ENCODE results near the gene ITSN2.
"Not testable (repeated sequence)": the region's sequence is repeated elsewhere in the genome, so short reads cannot be mapped to it uniquely, and the experiment has no call there.

ITSN2 gene

GRCh38 chr2:24203029-24203786 is 157.1 kb downstream of the ITSN2 start:
- H3K27ac ChIP-seq (ENCODE audit: low read depth, low read length), result no peak overlapping the region

GRCh38 chr2:24200799-24201198 is 159.5 kb downstream of the ITSN2 start:
- no peak overlapping the region for H2BK5ac ChIP-seq (ENCODE audit: low read length)
- H3K23ac ChIP-seq (ENCODE audit: low read length), result no peak overlapping the region
- H3K79me1 ChIP-seq (ENCODE audit: low read length), result no peaks in the 10 kb centered on the region
- no peaks in the 10 kb centered on the region for H3K4me1 ChIP-seq (ENCODE audit: control insufficient read depth, low read depth, low read length)
- H3K36me3 ChIP-seq (ENCODE audit: control insufficient read depth, insufficient read depth, low read length), result no peaks in the 10 kb centered on the region
- no peak overlapping the region for H3K56ac ChIP-seq (ENCODE audit: low read length)
- no peak overlapping the region for H3K4ac ChIP-seq (ENCODE audit: low read depth, low read length)
- no peak overlapping the region for H3K4me2 ChIP-seq (ENCODE audit: low read length)
- no peak overlapping the region for H3K27ac ChIP-seq (ENCODE audit: low read depth, low read length)
- H3K79me2 ChIP-seq (ENCODE audit: control insufficient read depth, insufficient read depth, low read length), result no peaks in the 10 kb centered on the region
- H2BK120ac ChIP-seq (ENCODE audit: low read depth, low read length), result no peak overlapping the region
- no peak overlapping the region for H2AK5ac ChIP-seq (ENCODE audit: low read length)
- no peak overlapping the region for H3K18ac ChIP-seq (ENCODE audit: low read length)
- H3K27me3 ChIP-seq (ENCODE audit: insufficient read depth, low read length, poor library complexity), result no peaks in the 10 kb centered on the region
- H3K9ac ChIP-seq (ENCODE audit: low read length), result no peak overlapping the region
- no CpG with 5 or more reads among the region's 3 CpGs for WGBS (ENCODE audit: extremely low coverage, insufficient coverage, low lambda C conversion rate)
- no peak overlapping the region for H4K5ac ChIP-seq (ENCODE audit: low read length)
- H3K4me3 ChIP-seq (ENCODE audit: low read length), result no peak overlapping the region
- H4K8ac ChIP-seq (ENCODE audit: low read depth, low read length), result no peak overlapping the region
- H2BK15ac ChIP-seq (replicated peaks; ENCODE audit: low read depth), result no peak overlapping the region
- DNase-seq, result no peak

More at GRCh38 chr2:24203029-24203786, 157.1 kb downstream of the ITSN2 start:
- Histone ChIP-seq H3K4ac (ENCODE audit: low read depth, low read length) (no peak overlapping the region), H3K27me3 (ENCODE audit: insufficient read depth, low read length, poor library complexity) (no peaks in the 10 kb centered on the region), H3K36me3 (ENCODE audit: control insufficient read depth, insufficient read depth, low read length) (no peaks in the 10 kb centered on the region), H2BK120ac (ENCODE audit: low read depth, low read length) (no peak overlapping the region), H3K4me3 (ENCODE audit: low read length) (no peak overlapping the region), H3K23ac (ENCODE audit: low read length) (no peak overlapping the region), H2AK5ac (ENCODE audit: low read length) (no peak overlapping the region), H4K8ac (ENCODE audit: low read depth, low read length) (no peak overlapping the region), H3K79me2 (ENCODE audit: control insufficient read depth, insufficient read depth, low read length) (no peaks in the 10 kb centered on the region), H3K56ac (ENCODE audit: low read length) (no peak overlapping the region), H3K4me2 (ENCODE audit: low read length) (no peak overlapping the region), H3K18ac (ENCODE audit: low read length) (no peak overlapping the region), H4K5ac (ENCODE audit: low read length) (no peak overlapping the region), H2BK15ac (replicated peaks; ENCODE audit: low read depth) (no peak overlapping the region), H3K9ac (ENCODE audit: low read length) (no peak overlapping the region), H2BK5ac (ENCODE audit: low read length) (no peak overlapping the region), H3K4me1 (ENCODE audit: control insufficient read depth, low read depth, low read length) (no peaks in the 10 kb centered on the region), H3K79me1 (ENCODE audit: low read length) (no peaks in the 10 kb centered on the region)
- WGBS (ENCODE audit: extremely low coverage, insufficient coverage, low lambda C conversion rate), result no CpG with 5 or more reads among the region's 19 CpGs
- DNase-seq, result peak; percentile 31

GRCh38 chr2:24199968-24200590 is 160.3 kb downstream of the ITSN2 start:
- Histone ChIP-seq H3K79me2 (ENCODE audit: control insufficient read depth, insufficient read depth, low read length) (no peaks in the 10 kb centered on the region), H2BK15ac (replicated peaks; ENCODE audit: low read depth) (no peak overlapping the region), H3K4me3 (ENCODE audit: low read length) (no peak overlapping the region), H3K27ac (ENCODE audit: low read depth, low read length) (no peak overlapping the region), H3K4me2 (ENCODE audit: low read length) (no peak overlapping the region), H2BK5ac (ENCODE audit: low read length) (no peak overlapping the region), H4K5ac (ENCODE audit: low read length) (no peak overlapping the region), H3K4me1 (ENCODE audit: control insufficient read depth, low read depth, low read length) (no peaks in the 10 kb centered on the region), H3K9ac (ENCODE audit: low read length) (no peak overlapping the region), H3K4ac (ENCODE audit: low read depth, low read length) (no peak overlapping the region), H2AK5ac (ENCODE audit: low read length) (no peak overlapping the region), H3K79me1 (ENCODE audit: low read length) (no peaks in the 10 kb centered on the region), H2BK120ac (ENCODE audit: low read depth, low read length) (no peak overlapping the region), H3K36me3 (ENCODE audit: control insufficient read depth, insufficient read depth, low read length) (no peaks in the 10 kb centered on the region), H3K27me3 (ENCODE audit: insufficient read depth, low read length, poor library complexity) (no peaks in the 10 kb centered on the region), H3K18ac (ENCODE audit: low read length) (no peak overlapping the region), H3K23ac (ENCODE audit: low read length) (no peak overlapping the region), H3K56ac (ENCODE audit: low read length) (no peak overlapping the region), H4K8ac (ENCODE audit: low read depth, low read length) (no peak overlapping the region)
- no CpG with 5 or more reads among the region's 12 CpGs for WGBS (ENCODE audit: extremely low coverage, insufficient coverage, low lambda C conversion rate)
- DNase-seq, result no peak

- not testable (repeated sequence) for H3K36me3 ChIP-seq (ENCODE audit: control insufficient read depth, insufficient read depth, low read length); H2BK120ac ChIP-seq (ENCODE audit: low read depth, low read length); H3K23ac ChIP-seq (ENCODE audit: low read length); H3K4me3 ChIP-seq (ENCODE audit: low read length); DNase-seq; H3K27ac ChIP-seq (ENCODE audit: low read depth, low read length); H3K4me2 ChIP-seq (ENCODE audit: low read length); H3K79me1 ChIP-seq (ENCODE audit: low read length); H3K56ac ChIP-seq (ENCODE audit: low read length); H2BK15ac ChIP-seq (replicated peaks; ENCODE audit: low read depth); H4K5ac ChIP-seq (ENCODE audit: low read length); H4K8ac ChIP-seq (ENCODE audit: low read depth, low read length); H2BK5ac ChIP-seq (ENCODE audit: low read length); H3K79me2 ChIP-seq (ENCODE audit: control insufficient read depth, insufficient read depth, low read length); H3K4ac ChIP-seq (ENCODE audit: low read depth, low read length); H3K27me3 ChIP-seq (ENCODE audit: insufficient read depth, low read length, poor library complexity); H3K4me1 ChIP-seq (ENCODE audit: control insufficient read depth, low read depth, low read length); H3K18ac ChIP-seq (ENCODE audit: low read length); H2AK5ac ChIP-seq (ENCODE audit: low read length); H3K9ac ChIP-seq (ENCODE audit: low read length)
- no CpG with 5 or more reads among the region's 1 CpG for WGBS (ENCODE audit: extremely low coverage, insufficient coverage, low lambda C conversion rate)
Observed at GRCh38 chr2:24197213-24197612, 163.1 kb downstream of the ITSN2 start.

- no CpG with 5 or more reads among the region's 5 CpGs for WGBS (ENCODE audit: extremely low coverage, insufficient coverage, low lambda C conversion rate)
- no peaks in the 10 kb centered on the region for H3K36me3 ChIP-seq (ENCODE audit: control insufficient read depth, insufficient read depth, low read length)
- no peak overlapping the region for H4K5ac ChIP-seq (ENCODE audit: low read length)
- no peak overlapping the region for H3K56ac ChIP-seq (ENCODE audit: low read length)
- no peak overlapping the region for H3K4me2 ChIP-seq (ENCODE audit: low read length)
- H2AK5ac ChIP-seq (ENCODE audit: low read length), result no peak overlapping the region
- H2BK15ac ChIP-seq (replicated peaks; ENCODE audit: low read depth), result no peak overlapping the region
- H3K4me1 ChIP-seq (ENCODE audit: control insufficient read depth, low read depth, low read length), result peaks cover 7% of the 10 kb centered on the region
- no peaks in the 10 kb centered on the region for H3K79me2 ChIP-seq (ENCODE audit: control insufficient read depth, insufficient read depth, low read length)
- no peak overlapping the region for H3K4ac ChIP-seq (ENCODE audit: low read depth, low read length)
- no peak overlapping the region for H3K9ac ChIP-seq (ENCODE audit: low read length)
- no peak overlapping the region for H2BK5ac ChIP-seq (ENCODE audit: low read length)
- H3K18ac ChIP-seq (ENCODE audit: low read length), result no peak overlapping the region
- H2BK120ac ChIP-seq (ENCODE audit: low read depth, low read length), result no peak overlapping the region
- no peak overlapping the region for H3K23ac ChIP-seq (ENCODE audit: low read length)
- DNase-seq, result peak; percentile 92
- no peaks in the 10 kb centered on the region for H3K27me3 ChIP-seq (ENCODE audit: insufficient read depth, low read length, poor library complexity)
- H3K79me1 ChIP-seq (ENCODE audit: low read length), result no peaks in the 10 kb centered on the region
- H3K4me3 ChIP-seq (ENCODE audit: low read length), result no peak overlapping the region
- H4K8ac ChIP-seq (ENCODE audit: low read depth, low read length), result no peak overlapping the region
- H3K27ac ChIP-seq (ENCODE audit: low read depth, low read length), result no peak overlapping the region
Observed at GRCh38 chr2:24191848-24192247, 168.5 kb downstream of the ITSN2 start.

All from mesendoderm (in vitro differentiated cells).